Ramos (cell line): ENCODE measurements around the gene CTAGE8.
"Not testable (repeated sequence)": the region's sequence is repeated elsewhere in the genome, so short reads cannot be mapped to it uniquely, and the experiment has no call there.

ENCODE experiments used
- in situ Hi-C: fragments of 300-500 bp; cut with MboI; formaldehyde crosslinking; loops from one replicate; pipeline ENCODE4 v1.14.3; 2022; ENCODE audit warnings: low sequenced_read_pairs; ENCODE audit not compliant: unreplicated experiment

The CTAGE8 gene

DNA sequence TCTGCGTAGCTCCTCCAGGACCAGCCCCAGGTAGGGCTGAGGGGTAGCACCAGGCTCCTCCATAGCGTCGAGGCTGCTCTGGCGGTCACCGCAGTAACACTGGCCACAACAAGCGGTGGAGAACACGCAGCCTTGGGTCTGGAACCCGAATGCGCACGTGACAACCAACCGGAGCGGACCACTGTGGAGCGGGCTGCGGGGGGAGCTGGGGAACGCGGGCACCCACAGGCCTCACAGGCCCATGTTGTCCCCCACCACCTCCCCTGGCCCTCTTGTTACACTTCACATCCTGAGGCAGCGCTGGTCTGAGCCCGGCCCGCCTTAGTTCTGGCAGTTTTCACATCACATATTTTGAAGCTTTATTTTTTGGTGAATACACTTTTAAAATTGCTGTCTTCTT, at the start of gene CTAGE8:
Gene CTAGE8, minus strand, starts transcription at position 101 of the 400 bp plus-strand sequence. Its CDS starts 38 bp downstream, at position 63.
- in situ Hi-C loops = not testable (repeated sequence)

DNA sequence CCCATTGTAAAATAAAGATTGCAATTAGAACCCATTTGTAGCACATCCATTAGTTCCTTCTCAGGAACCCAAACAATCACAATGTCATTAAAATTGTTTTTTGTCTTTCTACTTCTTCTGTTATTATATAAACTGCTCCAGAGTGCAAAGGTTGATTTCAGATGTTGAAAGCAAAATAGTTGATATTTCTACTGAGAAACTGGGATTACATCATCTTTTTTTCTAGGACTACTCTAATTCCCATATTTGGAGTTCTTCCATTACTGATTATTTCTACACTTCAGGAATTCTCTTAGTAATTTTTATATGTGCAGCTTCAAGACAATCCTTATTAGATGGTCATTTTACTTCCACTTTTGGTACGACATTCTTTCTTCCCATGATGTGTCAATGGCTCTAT, 48.4 kb upstream of the CTAGE8 start:
- in situ Hi-C loops = not testable (repeated sequence)

GRCh38 chr7:144311872-144312469, 42.9 kb upstream of the CTAGE8 start, which contains the start of gene OR2A1:
Gene OR2A1, plus strand, starts transcription at chr7:144312419. Its CDS starts 5,706 bp downstream, at chr7:144318125.
- in situ Hi-C loops = not testable (repeated sequence)

DNA sequence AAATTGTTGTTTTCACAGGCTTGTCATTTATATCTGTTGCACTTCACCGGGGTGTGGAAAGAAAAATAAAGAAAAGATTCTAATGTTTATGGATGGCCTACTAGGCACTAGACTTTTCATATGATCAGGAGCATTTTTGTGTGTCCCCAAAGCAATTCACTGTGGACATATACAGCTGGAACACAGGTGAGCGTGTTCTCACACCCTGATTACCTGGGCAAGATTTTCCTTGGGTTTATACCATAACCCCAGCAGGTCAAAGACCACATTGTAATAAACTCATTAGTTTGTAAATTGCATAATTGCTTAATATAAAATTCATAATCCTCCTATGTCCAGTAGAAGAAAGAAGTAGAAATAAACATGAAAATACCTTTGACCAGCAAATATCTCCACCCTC, 42.1 kb upstream of the CTAGE8 start:
- in situ Hi-C loops = not testable (repeated sequence)

DNA sequence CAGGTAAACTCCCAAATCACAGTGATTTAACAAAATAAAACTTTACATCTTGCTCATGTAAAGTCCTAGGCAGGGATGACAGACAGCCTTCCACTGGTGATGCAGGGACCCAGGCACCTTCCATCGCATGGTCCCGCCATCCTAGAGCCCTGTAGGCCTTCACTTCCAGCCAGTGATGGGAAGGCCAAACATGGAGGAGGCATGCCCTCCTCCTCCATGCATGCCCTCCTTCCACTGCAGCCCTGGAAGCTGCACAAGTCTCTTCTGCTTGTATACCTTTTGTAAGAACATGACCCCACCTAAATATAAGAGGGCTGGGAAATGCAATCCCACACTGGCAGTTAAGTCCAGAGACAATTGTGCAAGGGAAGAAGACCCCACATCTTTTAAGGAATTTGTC, 40.6 kb upstream of the CTAGE8 start:
- in situ Hi-C loops = not testable (repeated sequence)

DNA sequence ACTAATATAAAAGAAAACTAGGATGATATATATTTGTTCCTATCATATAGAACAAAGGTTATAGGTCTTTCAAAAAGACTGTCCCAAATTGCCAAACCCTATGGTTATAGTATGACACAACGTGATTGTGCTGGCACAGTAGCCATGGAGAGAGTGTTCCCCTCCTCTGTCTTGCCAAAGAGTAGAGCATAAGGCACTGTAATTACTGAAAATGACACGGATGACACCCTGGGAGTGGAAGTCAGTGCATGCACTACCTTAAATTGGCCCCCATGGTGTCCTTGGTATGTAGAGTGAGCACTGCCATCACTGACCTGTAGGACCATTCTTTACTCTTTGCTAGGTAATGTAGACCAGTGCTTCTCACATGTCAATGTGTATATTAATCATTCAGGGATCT, 36.1 kb upstream of the CTAGE8 start:
- in situ Hi-C loops = not testable (repeated sequence)

DNA sequence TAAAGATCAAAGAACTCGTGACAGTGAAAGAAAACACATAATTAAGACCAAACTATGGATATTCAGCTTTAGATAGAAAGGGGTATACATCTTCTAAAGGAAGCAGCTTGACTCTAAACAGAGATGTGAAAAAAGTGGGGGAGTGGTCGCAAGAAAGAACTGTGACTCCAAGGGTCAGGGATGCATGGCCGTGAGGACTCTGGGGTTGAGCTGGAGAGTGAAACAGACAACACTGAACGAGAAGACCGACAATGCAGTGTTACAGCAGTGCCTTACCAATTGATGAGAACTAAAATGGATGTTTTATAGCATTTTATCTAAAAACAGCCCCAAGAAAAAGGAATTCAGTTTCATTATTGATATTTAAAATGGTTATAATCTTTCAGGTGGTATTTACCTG, 34.5 kb upstream of the CTAGE8 start:
- in situ Hi-C loops = not testable (repeated sequence)

DNA sequence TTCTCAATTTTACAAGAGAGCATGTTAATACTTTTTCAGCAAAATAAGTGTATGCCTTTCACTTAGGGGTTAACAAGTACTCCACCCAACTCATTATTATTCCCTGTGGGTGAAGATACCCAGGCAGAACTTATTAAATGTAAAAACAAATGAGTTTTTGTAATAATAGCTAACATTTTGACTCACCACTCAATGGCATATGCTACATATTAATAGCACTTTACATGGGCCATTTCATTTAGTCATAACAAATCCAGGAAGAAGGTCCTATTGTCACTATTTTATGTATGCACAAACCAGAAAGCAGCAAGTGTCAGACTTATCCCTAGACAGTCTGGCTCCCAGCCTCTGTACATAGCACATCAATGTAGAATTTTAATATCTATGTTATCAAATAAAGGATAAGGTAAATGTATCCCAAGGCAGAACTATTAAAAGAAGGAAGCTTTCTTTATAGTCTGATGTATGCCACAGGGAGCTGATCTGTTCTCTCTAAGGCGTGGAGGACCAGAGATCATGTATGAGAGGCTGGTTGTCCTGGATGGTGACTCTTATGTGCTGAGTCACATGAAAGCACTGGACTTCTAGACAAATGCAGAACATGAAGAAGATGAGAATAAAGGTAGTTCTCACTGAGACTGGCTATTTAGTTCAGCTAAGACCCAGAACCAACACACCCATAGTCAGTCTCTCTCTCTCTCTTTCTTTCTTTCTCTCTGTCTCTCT, 33.7 kb upstream of the CTAGE8 start:
- in situ Hi-C loops = not testable (repeated sequence)

DNA sequence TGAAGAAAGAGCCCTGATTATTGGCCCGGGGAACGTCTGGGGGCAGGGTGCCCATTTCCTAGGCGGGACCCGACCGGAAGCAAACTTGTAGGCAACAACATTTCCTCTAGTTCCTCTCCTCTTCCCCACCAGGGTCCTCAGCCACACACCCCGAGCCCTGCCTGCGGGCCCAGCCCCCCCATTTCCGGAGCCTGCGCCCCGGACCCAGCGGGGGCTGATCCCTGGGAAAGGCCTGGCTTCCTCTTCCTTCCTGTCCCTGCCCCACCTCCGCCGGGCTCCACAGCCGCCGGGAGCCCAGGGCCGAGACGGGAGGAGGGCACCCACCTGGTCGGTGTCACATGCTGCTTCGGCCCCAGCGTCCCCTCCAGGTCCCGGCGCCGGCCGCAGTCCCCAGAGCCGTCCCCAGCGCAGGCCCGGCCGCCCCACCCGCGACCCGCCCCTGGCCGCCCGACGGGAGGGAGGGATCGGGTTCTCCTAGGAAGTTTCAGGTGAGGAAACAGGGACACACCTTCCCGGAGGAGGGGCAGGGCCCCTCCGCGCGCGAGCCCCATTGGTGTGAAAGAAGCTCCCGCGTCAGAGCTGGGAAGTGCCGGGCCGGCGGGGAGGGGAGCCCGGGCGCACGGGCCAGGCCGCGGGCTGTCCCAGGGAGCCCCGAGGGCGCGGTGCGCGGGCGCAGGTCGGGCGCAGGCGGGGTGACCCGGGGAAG, 24.9 kb upstream of the CTAGE8 start:
- in situ Hi-C loops = not testable (repeated sequence)

GRCh38 chr7:144292384-144293161, 23.5 kb upstream of the CTAGE8 start:
- in situ Hi-C loops = not testable (repeated sequence)

GRCh38 chr7:144291607-144292006, 22.5 kb upstream of the CTAGE8 start:
- in situ Hi-C loops = not testable (repeated sequence)

- in situ Hi-C loops = not testable (repeated sequence)
Observed at GRCh38 chr7:144287171-144287784, 18.2 kb upstream of the CTAGE8 start.

- in situ Hi-C loops = not testable (repeated sequence)
Observed at GRCh38 chr7:144283716-144284115, 14.6 kb upstream of the CTAGE8 start.

GRCh38 chr7:144282490-144282889, 13.4 kb upstream of the CTAGE8 start:
- in situ Hi-C loops = not testable (repeated sequence)

DNA sequence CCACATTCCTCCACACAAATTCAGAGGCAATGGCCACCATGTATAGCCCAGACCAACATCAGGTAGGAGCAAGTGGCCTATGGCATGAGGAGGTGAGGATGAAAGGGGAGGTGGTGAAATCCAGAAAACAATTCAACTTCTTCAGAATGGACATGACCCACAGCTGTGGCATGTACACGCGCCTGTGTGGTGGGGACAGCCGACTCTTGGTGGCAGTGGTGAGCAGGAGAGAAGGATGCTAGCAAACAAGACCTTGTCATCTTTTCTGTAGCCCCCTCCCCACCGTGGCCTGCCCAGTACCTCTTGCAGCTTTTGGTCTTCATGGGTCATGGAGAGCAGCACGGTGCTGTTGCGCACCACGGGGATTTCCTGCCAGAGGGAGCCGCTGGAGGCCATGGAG, 12.9 kb upstream of the CTAGE8 start:
- in situ Hi-C loops = not testable (repeated sequence)

DNA sequence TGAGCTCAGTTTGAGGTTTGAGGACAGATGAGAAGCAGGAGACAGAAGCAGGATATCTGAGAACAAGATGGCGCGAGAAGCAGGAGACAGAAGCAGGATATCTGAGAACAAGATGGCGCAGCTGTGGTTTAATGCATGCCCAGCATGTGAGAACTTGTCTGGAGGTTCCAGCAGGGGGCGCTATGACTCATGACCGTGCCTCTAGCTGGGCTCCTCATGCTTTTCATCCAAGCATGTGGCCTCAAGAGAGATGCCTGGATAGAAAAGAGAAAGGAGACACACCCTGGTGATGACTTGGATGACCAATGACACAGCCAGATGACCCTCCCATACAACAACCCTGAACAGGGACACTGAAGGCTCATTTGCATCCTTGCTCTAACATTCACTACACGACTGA, 10.9 kb upstream of the CTAGE8 start:
- in situ Hi-C loops = not testable (repeated sequence)

DNA sequence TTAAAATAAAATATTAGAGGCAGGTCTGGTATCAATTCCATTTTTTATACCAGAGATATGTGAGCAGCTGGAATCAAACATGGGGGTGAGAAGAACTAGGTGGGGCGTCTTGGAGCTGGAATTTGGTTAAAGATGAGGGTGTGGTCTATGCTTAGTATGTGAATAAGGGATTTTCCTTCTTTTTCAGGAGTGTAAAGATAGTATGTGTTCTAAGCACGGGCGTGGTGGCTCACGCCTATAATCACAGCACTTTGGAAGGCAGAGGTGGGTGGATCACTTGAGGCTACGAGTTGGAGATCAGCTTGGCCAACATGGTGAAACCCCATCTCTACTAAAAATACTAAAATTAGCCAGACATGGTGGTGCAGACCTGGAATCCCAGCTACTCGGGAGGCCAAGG, 6.2 kb upstream of the CTAGE8 start:
- in situ Hi-C loops = not testable (repeated sequence)

- in situ Hi-C loops = not testable (repeated sequence)
Observed at GRCh38 chr7:144264692-144265091, 4.4 kb downstream of the CTAGE8 start, which contains the start of gene OR2A7. Gene OR2A7, minus strand, starts transcription at chr7:144264792. Its CDS starts 5,164 bp downstream, at chr7:144259628.

DNA sequence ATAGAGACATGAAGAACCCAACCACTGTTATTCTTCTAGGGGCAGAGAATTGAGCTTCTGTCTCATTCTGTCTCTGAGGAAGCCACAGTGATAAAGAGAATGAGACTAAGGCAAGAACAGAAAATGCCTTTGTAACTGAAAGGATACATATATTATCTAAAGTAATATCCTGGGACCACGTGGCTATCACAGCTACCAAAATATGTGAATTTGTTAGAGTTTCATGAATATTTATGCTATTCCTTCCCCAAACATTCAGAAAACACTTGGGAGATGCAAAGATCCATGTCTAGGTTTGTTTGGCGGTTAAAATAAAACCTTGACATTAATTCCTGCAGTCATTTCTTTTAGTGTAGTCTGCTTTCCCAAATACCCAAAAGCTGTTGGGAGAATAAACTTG, 7.0 kb downstream of the CTAGE8 start:
- in situ Hi-C loops = not testable (repeated sequence)

GRCh38 chr7:144259067-144259466, 10.0 kb downstream of the CTAGE8 start:
- in situ Hi-C loops = not testable (repeated sequence)
